Head of caudate nucleus (tissue), 42 donors: Measurements from ENCODE around the gene NGRN.
A peak's percentile ranks its signal among the peaks of the same experiment; 100 is the strongest.
"Not testable (repeated sequence)": the region's sequence is repeated elsewhere in the genome, so short reads cannot be mapped to it uniquely, and the experiment has no call there.

Source experiments
- DNase-seq, 42 donors: peaks; one replicate each; pipeline versions ENCODE4 v3.0.0 to v3.0.0-alpha.2; 2020 to 2021; ENCODE audit warnings: mixed read lengths in 7 of 42
- intact Hi-C: fragments of 100-400 bp; cut with DNase I; formaldehyde crosslinking; loops from one replicate; pipeline ENCODE4 v1.15.0; 2022

NGRN gene

GRCh38 chr15:90301707-90302300 lies 36.3 kb downstream of the NGRN start:
- intact Hi-C loops = no loop called here
- peak in 2 of 42 donors; percentile 20 to 35 for DNase-seq

GRCh38 chr15:90305355-90305754 lies 39.9 kb downstream of the NGRN start:
- intact Hi-C loops = not testable (repeated sequence)
- DNase-seq = peak in 1 of 42 donors; percentile 22

- DNase-seq = peak in 1 of 42 donors; percentile 31
- intact Hi-C loops = no loop called here
Observed at GRCh38 chr15:90305932-90306331, 40.5 kb downstream of the NGRN start.

GRCh38 chr15:90306560-90306959 lies 41.1 kb downstream of the NGRN start:
- intact Hi-C loops = no loop called here
- peak in 32 of 42 donors; percentile 26 to 82 (median 54) for DNase-seq

- intact Hi-C loops = no loop called here
Observed at GRCh38 chr15:90307661-90308060, 42.2 kb downstream of the NGRN start.

GRCh38 chr15:90309020-90309419 lies 43.5 kb downstream of the NGRN start:
- intact Hi-C loops = no loop called here

More at GRCh38 chr15:90307661-90308060, 42.2 kb downstream of the NGRN start:
- no peak for DNase-seq

GRCh38 chr15:90315278-90315982 lies 50.0 kb downstream of the NGRN start:
- peak in 27 of 42 donors; percentile 8 to 81 (median 43) for DNase-seq
- intact Hi-C loops = no loop called here

More at GRCh38 chr15:90309020-90309419, 43.5 kb downstream of the NGRN start:
- peak in 1 of 42 donors; percentile 22 for DNase-seq

GRCh38 chr15:90316139-90316538 lies 50.7 kb downstream of the NGRN start:
- peak in 2 of 42 donors; percentile 2 to 15 for DNase-seq
- intact Hi-C loops = no loop called here

GRCh38 chr15:90318591-90318990 lies 53.1 kb downstream of the NGRN start:
- intact Hi-C loops = no loop called here

GRCh38 chr15:90320062-90320884 lies 54.8 kb downstream of the NGRN start:
- peak; percentile 56 to 90 (median 77) for DNase-seq
- intact Hi-C loops = loop anchor here (2.0 to 10.0 kb wide), 2 partner anchors 167 to 285 kb away; no protein-coding TSS in a partner anchor

More at GRCh38 chr15:90318591-90318990, 53.1 kb downstream of the NGRN start:
- peak in 1 of 42 donors; percentile 33 for DNase-seq

- intact Hi-C loops = loop anchor here (2.0 to 10.0 kb wide), 2 partner anchors 166 to 284 kb away; no protein-coding TSS in a partner anchor
- no peak for DNase-seq
Observed at GRCh38 chr15:90320885-90321278, 55.4 kb downstream of the NGRN start.
